Measurements from ENCODE around the gene COLQ. TPM values are rescaled to one million over a fixed set of nuclear protein-coding genes. Genes with fewer than 3 reads are reported as not detected.
"Not testable (repeated sequence)": the region's sequence is repeated elsewhere in the genome, so short reads cannot be mapped to it uniquely, and the experiment has no call there.

The COLQ gene
- total RNA-seq, 1 donor from 2014 or later: 10.0 TPM

- H3K36me3 Mint-ChIP-seq: peaks cover 3% of the 10 kb centered on the region
- H3K9me3 Mint-ChIP-seq: no peaks in the 10 kb centered on the region
- TF ChIP-seq CTCF (IDR thresholded peaks at IDR 0.05; ENCODE audit: unreplicated experiment): no peak
These were observed 16.8 kb upstream of the COLQ start for GRCh38 chr3:15538345-15538744.

GRCh38 chr3:15536856-15537255 is 15.3 kb upstream of the COLQ start:
- TF ChIP-seq CTCF (IDR thresholded peaks at IDR 0.05; ENCODE audit: unreplicated experiment): no peak
- H3K36me3 Mint-ChIP-seq: peaks cover 3% of the 10 kb centered on the region
- no peaks in the 10 kb centered on the region for H3K27me3 Mint-ChIP-seq (ENCODE audit: low read depth)
- no peaks in the 10 kb centered on the region for H3K9me3 Mint-ChIP-seq
- no peak overlapping the region for H3K27ac Mint-ChIP-seq
- H3K4me1 Mint-ChIP-seq: no peaks in the 10 kb centered on the region
- no peak for DNase-seq (ENCODE audit: low spot score in 2 of 2, unreplicated experiment in 2 of 2)
- no peak overlapping the region for H3K4me3 Mint-ChIP-seq

More at GRCh38 chr3:15538345-15538744, 16.8 kb upstream of the COLQ start:
- no peak overlapping the region for H3K27ac Mint-ChIP-seq
- no peak overlapping the region for H3K4me3 Mint-ChIP-seq
- no peaks in the 10 kb centered on the region for H3K4me1 Mint-ChIP-seq
- no peak for DNase-seq (ENCODE audit: low spot score in 2 of 2, unreplicated experiment in 2 of 2)
- no peaks in the 10 kb centered on the region for H3K27me3 Mint-ChIP-seq (ENCODE audit: low read depth)

GRCh38 chr3:15535732-15536131 is 14.2 kb upstream of the COLQ start:
- H3K4me3 Mint-ChIP-seq: no peak overlapping the region
- no peaks in the 10 kb centered on the region for H3K27me3 Mint-ChIP-seq (ENCODE audit: low read depth)
- peaks cover 3% of the 10 kb centered on the region for H3K36me3 Mint-ChIP-seq
- TF ChIP-seq CTCF (IDR thresholded peaks at IDR 0.05; ENCODE audit: unreplicated experiment): no peak
- H3K9me3 Mint-ChIP-seq: no peaks in the 10 kb centered on the region
- DNase-seq (ENCODE audit: low spot score in 2 of 2, unreplicated experiment in 2 of 2): no peak
- H3K27ac Mint-ChIP-seq: peak overlapping the region; percentile 13
- no peaks in the 10 kb centered on the region for H3K4me1 Mint-ChIP-seq

GRCh38 chr3:15532614-15533013 is 11.1 kb upstream of the COLQ start:
- H3K4me1 Mint-ChIP-seq; H3K9me3 Mint-ChIP-seq; DNase-seq (ENCODE audit: low spot score in 2 of 2, unreplicated experiment in 2 of 2); H3K4me3 Mint-ChIP-seq; H3K27ac Mint-ChIP-seq; H3K27me3 Mint-ChIP-seq (ENCODE audit: low read depth); H3K36me3 Mint-ChIP-seq: not testable (repeated sequence)

GRCh38 chr3:15531346-15531745 is 9.8 kb upstream of the COLQ start:
- Mint-ChIP-seq H3K4me1 (peaks cover 8% of the 10 kb centered on the region), H3K27me3 (ENCODE audit: low read depth) (no peaks in the 10 kb centered on the region), H3K4me3 (no peak overlapping the region), H3K27ac (no peak overlapping the region), H3K9me3 (no peaks in the 10 kb centered on the region), H3K36me3 (peaks cover 1% of the 10 kb centered on the region)
- no peak for DNase-seq (ENCODE audit: low spot score in 2 of 2, unreplicated experiment in 2 of 2)
- no peak for TF ChIP-seq CTCF (IDR thresholded peaks at IDR 0.05; ENCODE audit: unreplicated experiment)

- no peak for TF ChIP-seq CTCF (IDR thresholded peaks at IDR 0.05; ENCODE audit: unreplicated experiment)
- no peaks in the 10 kb centered on the region for H3K27me3 Mint-ChIP-seq (ENCODE audit: low read depth)
These were observed 7.5 kb upstream of the COLQ start for GRCh38 chr3:15528854-15529537.

More at GRCh38 chr3:15528854-15529537, 7.5 kb upstream of the COLQ start:
- no peak for DNase-seq (ENCODE audit: low spot score in 2 of 2, unreplicated experiment in 2 of 2)
- Mint-ChIP-seq H3K4me1 (peaks cover 11% of the 10 kb centered on the region), H3K4me3 (no peak overlapping the region), H3K9me3 (no peaks in the 10 kb centered on the region), H3K27ac (no peak overlapping the region), H3K36me3 (peaks cover 3% of the 10 kb centered on the region)

Measured in mesothelial cell of epicardium (in vitro differentiated cells).